Osteocyte (in vitro differentiated cells): ENCODE data around the gene TBK1. TPM values are rescaled to one million over a fixed set of nuclear protein-coding genes. Genes with fewer than 3 reads are reported as not detected.

ENCODE experiments used
- DNase-seq: peaks from one replicate; pipeline ENCODE4 v3.0.0; 2021; ENCODE audit warnings: mixed read lengths; ENCODE audit not compliant: unreplicated experiment; ENCODE audit errors: extremely low spot score
- H3K27ac Mint-ChIP-seq: one replicate; pipeline ENCODE4 v1.8.0; 2021; ENCODE audit warnings: mild to moderate bottlenecking, mixed read lengths; ENCODE audit not compliant: unreplicated experiment
- H3K27me3 Mint-ChIP-seq: one replicate; pipeline ENCODE4 v1.8.0; 2021; ENCODE audit warnings: mixed read lengths; ENCODE audit not compliant: unreplicated experiment
- H3K36me3 Mint-ChIP-seq: one replicate; pipeline ENCODE4 v1.8.0; 2021; ENCODE audit warnings: mixed read lengths; ENCODE audit not compliant: unreplicated experiment
- H3K4me1 Mint-ChIP-seq: one replicate; pipeline ENCODE4 v1.8.0; 2021; ENCODE audit warnings: mixed read lengths; ENCODE audit not compliant: unreplicated experiment
- H3K4me3 Mint-ChIP-seq: one replicate; pipeline ENCODE4 v1.8.0; 2021; ENCODE audit warnings: mild to moderate bottlenecking, moderate library complexity, mixed read lengths; ENCODE audit not compliant: unreplicated experiment
- H3K9me3 Mint-ChIP-seq: one replicate; pipeline ENCODE4 v1.8.0; 2021; ENCODE audit warnings: mixed read lengths; ENCODE audit not compliant: unreplicated experiment
- total RNA-seq: library from RNA; stranded (reverse); gene quantifications from 2 replicates; pipeline ENCODE4 v1.2.1, GENCODE V29; 2021
- TF ChIP-seq, protein P1 (sequence below): fragments of 200-600 bp; sonication (generic); IDR thresholded peaks from 2 replicates; pipeline ENCODE4 v1.5.0; 2021; ENCODE audit warnings: antibody characterized with exemption, mild to moderate bottlenecking, moderate library complexity

Gene TBK1
- total RNA-seq, 1 donor from 2014 or later: 22.2 TPM

DNA sequence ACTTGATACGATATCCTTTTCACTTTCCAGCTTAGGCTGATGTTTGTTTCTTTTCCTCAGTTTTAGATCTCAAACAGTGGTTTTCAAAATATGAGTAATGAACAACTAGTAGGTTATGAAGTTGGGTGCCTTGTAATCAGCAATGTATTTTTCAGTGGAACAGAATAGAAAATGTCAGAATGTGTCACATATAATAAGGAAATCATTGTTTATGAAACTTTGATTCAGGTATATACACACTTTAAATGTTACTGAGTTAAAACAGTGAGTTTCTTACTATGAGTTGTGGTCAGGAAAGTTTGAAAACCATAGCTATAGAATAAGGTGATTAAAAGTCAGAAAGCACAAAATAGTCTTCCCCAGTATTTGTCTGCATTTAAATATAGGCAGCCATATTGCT, 39.8 kb downstream of the TBK1 start:
- Mint-ChIP-seq H3K4me3 (no peak overlapping the region), H3K36me3 (peaks cover 49% of the 10 kb centered on the region), H3K9me3 (no peaks in the 10 kb centered on the region), H3K4me1 (no peaks in the 10 kb centered on the region), H3K27me3 (no peaks in the 10 kb centered on the region), H3K27ac (no peak overlapping the region)
- no peak for DNase-seq
- TF ChIP-seq, protein P1, sequence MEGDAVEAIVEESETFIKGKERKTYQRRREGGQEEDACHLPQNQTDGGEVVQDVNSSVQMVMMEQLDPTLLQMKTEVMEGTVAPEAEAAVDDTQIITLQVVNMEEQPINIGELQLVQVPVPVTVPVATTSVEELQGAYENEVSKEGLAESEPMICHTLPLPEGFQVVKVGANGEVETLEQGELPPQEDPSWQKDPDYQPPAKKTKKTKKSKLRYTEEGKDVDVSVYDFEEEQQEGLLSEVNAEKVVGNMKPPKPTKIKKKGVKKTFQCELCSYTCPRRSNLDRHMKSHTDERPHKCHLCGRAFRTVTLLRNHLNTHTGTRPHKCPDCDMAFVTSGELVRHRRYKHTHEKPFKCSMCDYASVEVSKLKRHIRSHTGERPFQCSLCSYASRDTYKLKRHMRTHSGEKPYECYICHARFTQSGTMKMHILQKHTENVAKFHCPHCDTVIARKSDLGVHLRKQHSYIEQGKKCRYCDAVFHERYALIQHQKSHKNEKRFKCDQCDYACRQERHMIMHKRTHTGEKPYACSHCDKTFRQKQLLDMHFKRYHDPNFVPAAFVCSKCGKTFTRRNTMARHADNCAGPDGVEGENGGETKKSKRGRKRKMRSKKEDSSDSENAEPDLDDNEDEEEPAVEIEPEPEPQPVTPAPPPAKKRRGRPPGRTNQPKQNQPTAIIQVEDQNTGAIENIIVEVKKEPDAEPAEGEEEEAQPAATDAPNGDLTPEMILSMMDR: no peak

DNA sequence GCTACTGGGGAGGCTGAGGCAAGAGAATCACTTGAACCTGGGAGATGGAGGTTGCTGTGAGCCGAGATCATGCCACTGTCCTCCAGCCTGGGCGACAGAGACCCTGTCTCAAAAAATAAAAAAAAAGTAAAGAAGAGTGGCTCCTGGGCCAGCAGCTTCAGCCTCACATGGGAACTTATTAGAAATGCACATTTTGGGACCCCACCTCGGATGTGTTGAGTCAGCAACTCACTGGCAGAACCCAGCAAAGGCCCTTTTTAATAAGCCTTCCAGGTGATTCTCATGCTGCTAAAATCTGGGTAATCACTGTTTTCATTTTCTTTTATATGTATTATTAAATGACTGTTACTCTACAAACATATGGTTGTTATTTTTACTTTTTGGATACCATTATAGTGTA, 41.6 kb downstream of the TBK1 start:
- no peaks in the 10 kb centered on the region for H3K27me3 Mint-ChIP-seq
- H3K4me1 Mint-ChIP-seq: no peaks in the 10 kb centered on the region
- no peaks in the 10 kb centered on the region for H3K9me3 Mint-ChIP-seq
- no peak overlapping the region for H3K4me3 Mint-ChIP-seq
- no peak overlapping the region for H3K27ac Mint-ChIP-seq
- peaks cover 49% of the 10 kb centered on the region for H3K36me3 Mint-ChIP-seq
- no peak for DNase-seq
- TF ChIP-seq, protein P1: no peak

DNA sequence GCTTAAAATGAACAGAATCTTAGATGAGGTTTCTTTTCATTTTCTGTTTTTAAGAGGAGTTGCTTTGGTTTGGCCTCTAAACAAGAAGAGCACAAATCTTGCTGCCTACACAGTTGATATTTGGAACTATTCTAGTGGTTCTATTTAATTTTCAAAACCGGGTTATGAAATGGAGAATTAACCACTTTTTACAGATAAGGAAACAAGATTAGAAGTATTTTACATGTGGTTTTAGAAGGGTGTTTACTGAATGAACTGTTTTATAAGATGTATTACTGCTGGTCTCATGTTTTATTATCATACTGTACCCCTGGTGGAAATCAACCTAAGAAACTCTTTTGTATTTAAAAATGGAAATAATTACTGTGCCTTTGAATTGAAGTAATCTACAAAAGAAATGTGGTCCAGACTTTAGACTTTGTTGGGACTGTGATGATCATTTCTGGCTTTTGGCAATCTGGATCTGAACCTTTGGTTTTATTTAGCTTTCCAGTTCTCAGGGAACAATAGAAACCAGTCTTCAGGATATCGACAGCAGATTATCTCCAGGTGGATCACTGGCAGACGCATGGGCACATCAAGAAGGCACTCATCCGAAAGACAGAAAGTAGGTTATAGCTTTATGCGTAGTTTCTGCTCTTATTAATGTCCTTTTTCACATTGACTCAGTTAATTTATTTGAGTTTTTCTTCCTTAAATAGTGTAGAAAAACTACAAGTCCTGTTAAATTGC, 43.2 kb downstream of the TBK1 start:
- TF ChIP-seq, protein P1: no peak
- Mint-ChIP-seq H3K4me1 (no peaks in the 10 kb centered on the region), H3K36me3 (peaks cover 50% of the 10 kb centered on the region), H3K27ac (no peak overlapping the region), H3K9me3 (no peaks in the 10 kb centered on the region), H3K27me3 (no peaks in the 10 kb centered on the region), H3K4me3 (no peak overlapping the region)
- DNase-seq: no peak

DNA sequence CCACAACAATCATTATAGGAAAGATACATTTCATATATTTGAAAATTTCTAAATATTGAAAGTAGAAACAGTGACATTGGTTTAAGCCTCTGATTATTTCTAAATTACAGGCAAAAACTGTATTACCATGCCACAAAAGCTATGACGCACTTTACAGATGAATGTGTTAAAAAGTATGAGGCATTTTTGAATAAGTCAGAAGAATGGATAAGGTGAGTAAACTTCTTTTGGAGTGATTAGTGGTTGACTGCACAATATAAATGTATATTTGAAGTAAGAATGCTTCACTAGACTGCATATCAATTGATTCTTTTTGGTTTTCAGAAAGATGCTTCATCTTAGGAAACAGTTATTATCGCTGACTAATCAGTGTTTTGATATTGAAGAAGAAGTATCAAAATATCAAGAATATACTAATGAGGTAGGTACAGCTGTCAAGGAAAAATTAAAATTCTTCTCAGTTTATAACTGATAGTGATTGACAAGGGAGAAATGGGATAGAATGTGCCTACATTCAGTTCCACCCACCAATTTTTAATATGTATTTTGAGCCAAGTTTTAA, 45.0 kb downstream of the TBK1 start:
- no peaks in the 10 kb centered on the region for H3K27me3 Mint-ChIP-seq
- H3K9me3 Mint-ChIP-seq: no peaks in the 10 kb centered on the region
- TF ChIP-seq, protein P1: no peak
- no peak overlapping the region for H3K4me3 Mint-ChIP-seq
- peaks cover 50% of the 10 kb centered on the region for H3K36me3 Mint-ChIP-seq
- H3K4me1 Mint-ChIP-seq: no peaks in the 10 kb centered on the region
- DNase-seq: no peak
- H3K27ac Mint-ChIP-seq: no peak overlapping the region

DNA sequence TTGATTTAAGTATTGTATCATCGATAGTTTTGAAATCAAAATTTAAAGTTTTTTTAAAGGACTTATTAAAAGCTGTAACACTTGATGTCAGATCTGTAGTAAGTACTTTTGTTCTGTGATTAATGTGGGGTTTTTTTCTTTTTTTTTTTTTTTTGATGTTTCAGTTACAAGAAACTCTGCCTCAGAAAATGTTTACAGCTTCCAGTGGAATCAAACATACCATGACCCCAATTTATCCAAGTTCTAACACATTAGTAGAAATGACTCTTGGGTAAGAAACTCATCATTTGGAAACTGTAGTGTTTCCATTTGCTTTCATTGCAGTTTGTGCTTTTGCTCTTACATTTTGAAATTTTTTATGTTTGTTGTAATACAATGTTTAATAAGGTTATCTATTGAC, 45.6 kb downstream of the TBK1 start:
- H3K4me3 Mint-ChIP-seq: no peak overlapping the region
- TF ChIP-seq, protein P1: no peak
- peaks cover 47% of the 10 kb centered on the region for H3K36me3 Mint-ChIP-seq
- no peaks in the 10 kb centered on the region for H3K4me1 Mint-ChIP-seq
- DNase-seq: no peak
- no peaks in the 10 kb centered on the region for H3K9me3 Mint-ChIP-seq
- H3K27me3 Mint-ChIP-seq: no peaks in the 10 kb centered on the region
- H3K27ac Mint-ChIP-seq: no peak overlapping the region
